Activated naive CD8-positive, alpha-beta T cell treated with anti-CD3 and anti-CD28 coated beads, Interleukin-2, amount 50 U/mL, for 24 hours (primary cell): ENCODE measurements around the gene IL20RA.
"Not testable (repeated sequence)": the region's sequence is repeated elsewhere in the genome, so short reads cannot be mapped to it uniquely, and the experiment has no call there.

ENCODE experiments used
- ATAC-seq: fragments of 150-1000 bp; cut with Tn5 transposase; one replicate; pipeline ENCODE4 v1.10.0; 2021
- DNase-seq: peaks from one replicate; pipeline ENCODE4 v3.0.0; 2021
- H3K27ac Mint-ChIP-seq: one replicate; pipeline ENCODE4 v1.8.0; 2021; ENCODE audit warnings: mild to moderate bottlenecking, mixed read lengths
- H3K27me3 Mint-ChIP-seq: one replicate; pipeline ENCODE4 v1.8.0; 2021; ENCODE audit warnings: mixed read lengths
- H3K36me3 Mint-ChIP-seq: one replicate; pipeline ENCODE4 v1.8.0; 2021; ENCODE audit warnings: low read depth, mixed read lengths
- H3K4me1 Mint-ChIP-seq: one replicate; pipeline ENCODE4 v1.8.0; 2021; ENCODE audit warnings: mixed read lengths
- H3K4me3 Mint-ChIP-seq: one replicate; pipeline ENCODE4 v1.8.0; 2021; ENCODE audit warnings: mild to moderate bottlenecking, moderate library complexity, mixed read lengths
- H3K9me3 Mint-ChIP-seq: one replicate; pipeline ENCODE4 v1.8.0; 2021; ENCODE audit warnings: mixed read lengths

Gene IL20RA

GRCh38 chr6:136983687-136984086, 61.1 kb downstream of the IL20RA start:
- Mint-ChIP-seq H3K36me3 (no peaks in the 10 kb centered on the region), H3K9me3 (no peaks in the 10 kb centered on the region), H3K4me1 (no peaks in the 10 kb centered on the region), H3K27ac (no peak overlapping the region), H3K4me3 (no peak overlapping the region), H3K27me3 (peaks cover 39% of the 10 kb centered on the region)
- ATAC-seq (no peak), DNase-seq (no peak)

- DNase-seq (no peak), ATAC-seq (no peak)
- no peaks in the 10 kb centered on the region for H3K36me3 Mint-ChIP-seq
- no peak overlapping the region for H3K4me3 Mint-ChIP-seq
- H3K27me3 Mint-ChIP-seq, result peaks cover 32% of the 10 kb centered on the region
- no peaks in the 10 kb centered on the region for H3K9me3 Mint-ChIP-seq
- no peak overlapping the region for H3K27ac Mint-ChIP-seq
- no peaks in the 10 kb centered on the region for H3K4me1 Mint-ChIP-seq
Measured at GRCh38 chr6:136982928-136983327, 61.8 kb downstream of the IL20RA start.

- no peaks in the 10 kb centered on the region for H3K4me1 Mint-ChIP-seq
- no peaks in the 10 kb centered on the region for H3K9me3 Mint-ChIP-seq
- H3K4me3 Mint-ChIP-seq, result no peak overlapping the region
- H3K27ac Mint-ChIP-seq, result no peak overlapping the region
- H3K36me3 Mint-ChIP-seq, result no peaks in the 10 kb centered on the region
- DNase-seq, result no peak
- ATAC-seq, result no peak
- H3K27me3 Mint-ChIP-seq, result peaks cover 22% of the 10 kb centered on the region
Measured at GRCh38 chr6:136980070-136980469, 64.7 kb downstream of the IL20RA start.

DNA sequence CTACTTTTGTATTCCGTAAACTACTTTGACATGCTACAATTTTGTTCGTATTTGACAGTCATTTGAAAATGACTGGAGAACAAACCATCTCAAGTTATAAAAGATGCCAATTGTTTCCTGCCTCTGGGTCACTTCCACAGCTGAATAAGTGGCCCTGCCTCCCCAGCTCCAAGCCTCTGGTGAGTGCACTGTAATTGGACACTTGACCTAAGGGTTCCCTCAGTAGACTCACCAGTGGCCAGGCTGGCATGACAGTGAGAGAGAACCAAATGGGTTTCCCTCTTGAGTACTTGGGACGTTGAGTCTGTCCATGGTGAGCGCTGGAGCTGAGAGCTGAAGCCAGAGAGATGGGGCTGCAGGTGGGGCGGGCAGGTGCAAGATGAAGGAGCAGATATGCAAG, 65.6 kb downstream of the IL20RA start:
- Mint-ChIP-seq H3K27me3 (peaks cover 22% of the 10 kb centered on the region), H3K4me1 (no peaks in the 10 kb centered on the region), H3K36me3 (no peaks in the 10 kb centered on the region), H3K9me3 (no peaks in the 10 kb centered on the region), H3K27ac (no peak overlapping the region), H3K4me3 (no peak overlapping the region)
- DNase-seq, result no peak
- ATAC-seq, result no peak

DNA sequence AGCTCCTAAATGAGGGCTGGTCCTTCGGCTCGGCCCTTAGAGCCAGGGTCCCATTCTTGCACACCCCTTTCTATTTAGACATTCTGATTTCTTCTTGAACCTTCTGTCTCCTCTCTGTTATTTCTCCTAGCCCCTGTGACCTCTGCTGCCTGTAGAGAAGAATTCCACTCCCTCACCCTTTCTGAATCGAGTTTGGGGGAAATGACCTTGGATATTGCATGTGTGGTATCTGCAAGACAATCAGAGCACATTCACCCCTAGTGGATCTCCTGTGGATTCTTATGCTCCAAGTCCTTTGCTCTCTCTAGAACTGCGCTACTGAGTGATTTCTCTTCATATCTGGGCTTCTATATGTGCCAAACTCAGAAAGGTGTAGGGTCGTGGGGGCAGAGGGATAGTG, 67.7 kb downstream of the IL20RA start:
- no peak for DNase-seq
- no peak overlapping the region for H3K4me3 Mint-ChIP-seq
- no peaks in the 10 kb centered on the region for H3K36me3 Mint-ChIP-seq
- peaks cover 20% of the 10 kb centered on the region for H3K27me3 Mint-ChIP-seq
- no peaks in the 10 kb centered on the region for H3K4me1 Mint-ChIP-seq
- no peaks in the 10 kb centered on the region for H3K9me3 Mint-ChIP-seq
- ATAC-seq, result no peak
- no peak overlapping the region for H3K27ac Mint-ChIP-seq

GRCh38 chr6:136975089-136975715, 69.6 kb downstream of the IL20RA start:
- Mint-ChIP-seq H3K4me1 (no peaks in the 10 kb centered on the region), H3K36me3 (no peaks in the 10 kb centered on the region), H3K9me3 (no peaks in the 10 kb centered on the region), H3K27me3 (peaks cover 12% of the 10 kb centered on the region), H3K27ac (no peak overlapping the region), H3K4me3 (no peak overlapping the region)
- ATAC-seq (no peak), DNase-seq (no peak)

DNA sequence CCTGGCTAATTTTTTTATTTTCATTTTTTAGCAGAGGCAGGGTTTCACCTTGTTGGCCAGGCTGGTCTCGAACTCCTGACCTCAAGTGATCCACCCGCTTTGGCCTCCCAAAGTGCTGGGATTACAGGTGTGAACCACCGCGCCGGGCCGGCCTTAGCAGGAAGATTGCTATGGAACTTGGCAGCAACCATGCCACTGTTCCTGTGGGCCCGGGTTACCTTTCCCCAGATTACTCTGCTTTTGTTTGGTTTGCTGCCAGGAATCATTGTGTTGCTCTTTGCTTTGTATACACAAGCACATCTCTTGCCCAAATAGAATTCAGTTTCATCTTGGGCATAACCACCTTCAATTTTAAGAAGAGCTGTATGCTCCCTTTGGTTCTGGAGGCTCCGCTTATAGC, 71.0 kb downstream of the IL20RA start:
- not testable (repeated sequence) for H3K27ac Mint-ChIP-seq, DNase-seq, H3K36me3 Mint-ChIP-seq

GRCh38 chr6:136971609-136972008, 73.2 kb downstream of the IL20RA start:
- no peak for ATAC-seq
- no peak for DNase-seq
- H3K27ac Mint-ChIP-seq, result no peak overlapping the region
- no peaks in the 10 kb centered on the region for H3K4me1 Mint-ChIP-seq
- no peak overlapping the region for H3K4me3 Mint-ChIP-seq
- no peaks in the 10 kb centered on the region for H3K36me3 Mint-ChIP-seq
- no peaks in the 10 kb centered on the region for H3K9me3 Mint-ChIP-seq
- peaks cover 18% of the 10 kb centered on the region for H3K27me3 Mint-ChIP-seq

More for the DNA sequence above, 71.0 kb downstream of the IL20RA start:
- H3K27me3 Mint-ChIP-seq, result peaks cover 15% of the 10 kb centered on the region
- not testable (repeated sequence) for ATAC-seq, H3K9me3 Mint-ChIP-seq, H3K4me1 Mint-ChIP-seq, H3K4me3 Mint-ChIP-seq

DNA sequence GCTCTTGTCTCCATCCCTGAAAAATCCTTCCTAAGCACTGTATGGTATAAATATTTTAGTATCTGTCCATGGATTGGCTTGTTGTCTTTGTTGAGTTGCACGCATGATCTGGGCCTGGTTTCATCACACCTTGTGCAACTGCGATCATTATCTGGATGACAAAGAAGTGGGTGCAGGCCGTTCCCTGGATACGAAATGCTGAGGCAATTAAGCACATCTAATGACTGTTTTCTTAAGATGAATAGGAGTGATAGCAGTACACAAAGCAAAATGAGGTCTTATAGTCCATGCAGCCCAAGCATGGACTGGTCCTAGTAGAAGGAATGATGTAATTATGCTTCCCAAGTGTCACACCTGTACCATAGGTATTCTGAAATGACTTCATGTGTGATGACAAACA, 74.8 kb downstream of the IL20RA start:
- no peak for ATAC-seq
- no peak overlapping the region for H3K4me3 Mint-ChIP-seq
- no peaks in the 10 kb centered on the region for H3K4me1 Mint-ChIP-seq
- peaks cover 21% of the 10 kb centered on the region for H3K27me3 Mint-ChIP-seq
- no peaks in the 10 kb centered on the region for H3K9me3 Mint-ChIP-seq
- H3K36me3 Mint-ChIP-seq, result no peaks in the 10 kb centered on the region
- no peak overlapping the region for H3K27ac Mint-ChIP-seq
- no peak for DNase-seq

DNA sequence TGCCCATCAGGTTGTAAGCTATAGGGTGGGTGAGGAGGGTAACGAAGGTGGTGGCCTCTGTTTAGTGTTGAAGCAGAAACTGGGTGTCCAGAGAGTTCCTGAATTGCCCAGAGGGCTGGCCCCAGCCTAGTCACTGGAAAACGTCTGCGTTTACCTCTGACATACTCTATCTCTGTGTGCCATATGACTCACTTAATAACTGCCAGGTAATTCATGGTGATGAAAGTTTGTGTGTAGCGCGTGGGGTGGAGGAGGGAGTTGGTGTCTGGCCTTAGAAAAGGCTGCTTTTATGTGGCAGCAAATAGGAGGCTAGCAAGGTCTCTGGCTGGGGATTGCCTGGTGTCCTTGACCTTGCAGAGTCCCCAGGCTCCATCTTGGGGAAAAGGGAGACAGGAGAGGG, 75.3 kb downstream of the IL20RA start:
- Mint-ChIP-seq H3K27me3 (peaks cover 21% of the 10 kb centered on the region), H3K27ac (no peak overlapping the region), H3K36me3 (no peaks in the 10 kb centered on the region), H3K4me1 (no peaks in the 10 kb centered on the region), H3K4me3 (no peak overlapping the region), H3K9me3 (no peaks in the 10 kb centered on the region)
- ATAC-seq, result peak; percentile 36
- DNase-seq, result no peak

- no peak for DNase-seq
- Mint-ChIP-seq H3K4me1 (no peaks in the 10 kb centered on the region), H3K4me3 (no peak overlapping the region), H3K9me3 (no peaks in the 10 kb centered on the region), H3K27me3 (peaks cover 25% of the 10 kb centered on the region), H3K36me3 (no peaks in the 10 kb centered on the region), H3K27ac (no peak overlapping the region)
- ATAC-seq, result no peak
Measured at GRCh38 chr6:136968837-136969236, 75.9 kb downstream of the IL20RA start.

DNA sequence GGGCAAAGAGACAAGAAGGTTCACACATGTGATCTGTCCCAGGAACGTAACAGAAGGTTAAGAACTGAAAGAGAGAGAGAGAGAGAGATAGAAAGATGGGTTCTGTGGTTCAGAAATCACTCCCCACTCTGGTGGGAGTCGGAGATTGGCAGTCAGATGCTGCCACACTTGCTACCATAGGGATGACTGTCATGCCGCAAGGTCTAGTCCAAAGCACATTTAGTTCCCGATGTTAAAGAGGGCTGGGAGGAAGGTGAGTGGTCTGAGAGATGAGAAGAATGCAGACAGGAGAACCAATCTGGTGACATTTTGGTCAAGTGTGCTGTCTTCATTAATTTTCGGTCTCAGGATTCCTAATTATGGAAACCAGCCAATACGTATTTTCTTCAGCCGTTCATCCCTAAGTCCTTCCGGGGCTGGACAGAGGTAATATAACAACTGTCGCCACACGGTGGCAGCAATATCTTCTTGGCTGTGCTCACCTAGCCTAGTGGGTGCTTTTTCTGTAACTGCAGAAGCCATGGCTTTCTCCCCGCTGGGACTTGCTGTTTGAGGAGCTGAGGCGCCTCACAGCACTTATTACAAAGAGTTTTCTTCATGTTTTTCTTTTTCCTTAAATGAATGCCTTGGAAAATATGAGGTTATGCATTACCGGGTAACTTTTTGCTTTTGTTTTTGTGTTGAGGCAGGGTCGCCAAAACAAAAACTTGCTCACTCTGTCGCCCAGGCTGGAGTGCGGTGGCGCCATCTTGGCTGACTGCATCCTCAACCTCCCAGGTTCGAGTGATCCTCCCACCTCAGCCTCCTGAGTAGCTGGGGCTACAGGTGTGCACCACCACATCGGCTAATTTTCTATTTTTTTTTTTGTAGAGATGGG, 76.7 kb downstream of the IL20RA start:
- H3K9me3 Mint-ChIP-seq, result no peaks in the 10 kb centered on the region
- H3K36me3 Mint-ChIP-seq, result no peaks in the 10 kb centered on the region
- DNase-seq (peak; percentile 65), ATAC-seq (peak; percentile 89)
- H3K4me1 Mint-ChIP-seq, result no peaks in the 10 kb centered on the region
- H3K4me3 Mint-ChIP-seq, result no peak overlapping the region
- no peak overlapping the region for H3K27ac Mint-ChIP-seq
- H3K27me3 Mint-ChIP-seq, result peaks cover 23% of the 10 kb centered on the region

DNA sequence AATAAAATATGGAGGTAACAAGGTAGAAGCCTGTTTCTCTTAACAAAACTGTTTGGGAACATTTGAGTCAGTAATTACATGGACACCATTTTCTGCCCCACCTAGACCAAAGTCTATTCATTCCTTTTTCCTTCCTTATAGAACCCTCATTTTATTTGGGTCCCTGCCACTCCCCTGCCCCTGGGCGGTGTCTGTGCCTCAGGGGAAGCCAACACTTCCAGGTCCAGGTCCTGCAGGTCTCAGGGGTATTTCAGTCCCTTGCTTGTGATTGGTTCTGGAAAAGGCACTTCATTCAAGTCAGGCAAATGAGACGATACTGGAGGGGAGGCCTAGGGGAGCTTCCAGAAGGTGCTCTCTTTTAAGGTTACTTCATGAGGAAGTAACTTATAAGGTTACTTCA, 80.4 kb downstream of the IL20RA start:
- no peak overlapping the region for H3K4me3 Mint-ChIP-seq
- H3K27me3 Mint-ChIP-seq, result peaks cover 18% of the 10 kb centered on the region

GRCh38 chr6:136963259-136963658, 81.5 kb downstream of the IL20RA start:
- Mint-ChIP-seq H3K27ac (no peak overlapping the region), H3K4me3 (no peak overlapping the region), H3K4me1 (no peaks in the 10 kb centered on the region), H3K36me3 (no peaks in the 10 kb centered on the region), H3K9me3 (no peaks in the 10 kb centered on the region), H3K27me3 (peaks cover 17% of the 10 kb centered on the region)
- ATAC-seq (no peak), DNase-seq (no peak)

More for the DNA sequence above, 80.4 kb downstream of the IL20RA start:
- no peaks in the 10 kb centered on the region for H3K9me3 Mint-ChIP-seq
- ATAC-seq, result no peak
- DNase-seq, result no peak
- H3K27ac Mint-ChIP-seq, result no peak overlapping the region
- H3K36me3 Mint-ChIP-seq, result no peaks in the 10 kb centered on the region
- H3K4me1 Mint-ChIP-seq, result no peaks in the 10 kb centered on the region

DNA sequence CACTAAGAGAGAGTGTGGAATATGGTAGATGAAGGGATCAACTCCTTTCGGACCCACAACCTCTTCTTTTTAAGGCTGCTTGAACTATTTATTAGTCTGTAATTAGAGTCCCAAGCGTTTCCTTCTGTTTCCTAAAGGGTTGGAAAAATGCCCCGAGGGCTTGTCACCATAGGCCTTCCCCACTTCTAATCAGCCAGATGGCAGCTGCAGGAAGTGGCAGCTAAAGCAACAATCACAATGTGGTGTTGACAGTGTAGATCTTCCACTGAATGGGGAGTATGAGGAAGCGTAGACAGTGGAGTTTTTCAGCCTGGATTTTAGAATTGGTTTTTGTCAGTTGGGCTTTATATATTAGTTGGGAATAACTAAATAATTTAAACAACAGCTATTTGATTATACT, 82.1 kb downstream of the IL20RA start:
- ATAC-seq (no peak), DNase-seq (no peak)
- no peaks in the 10 kb centered on the region for H3K9me3 Mint-ChIP-seq
- no peak overlapping the region for H3K27ac Mint-ChIP-seq
- H3K4me3 Mint-ChIP-seq, result no peak overlapping the region
- H3K36me3 Mint-ChIP-seq, result no peaks in the 10 kb centered on the region
- peaks cover 14% of the 10 kb centered on the region for H3K27me3 Mint-ChIP-seq
- no peaks in the 10 kb centered on the region for H3K4me1 Mint-ChIP-seq
